Esophagus squamous epithelium (tissue), 5 donors: ENCODE measurements around the gene DTNA. TPM values are rescaled to one million over a fixed set of nuclear protein-coding genes. Genes with fewer than 3 reads are reported as not detected.

ENCODE experiments used
- DNase-seq: peaks from one replicate; lab custom pipeline; 2025; lab: John Stamatoyannopoulos, UW
- H3K27ac ChIP-seq, 4 donors: fragments of 200-600 bp; sonication (generic); one replicate each; pipeline ENCODE4 v1.5.1; 2016 to 2019; ENCODE audit warnings: mild to moderate bottlenecking in 1 of 4
- H3K27me3 ChIP-seq, 4 donors: fragments of 200-600 bp; sonication (generic); 1 replicate in 3 of 4; 2 replicates in 1 of 4; pipeline versions ENCODE4 v1.5.1 to v1.6.0; 2017 to 2021; ENCODE audit warnings: antibody characterized with exemption in 1 of 4
- H3K36me3 ChIP-seq, 3 donors: fragments of 200-600 bp; sonication (generic); one replicate each; pipeline ENCODE4 v1.5.1; 2016 to 2019
- H3K4me1 ChIP-seq, 3 donors: fragments of 200-600 bp; sonication (generic); one replicate each; pipeline ENCODE4 v1.5.1; 2017 to 2019
- H3K4me3 ChIP-seq, 4 donors: fragments of 200-600 bp; sonication (generic); 1 replicate in 3 of 4; 2 replicates in 1 of 4; pipeline ENCODE4 v1.5.1; 2016 to 2019; ENCODE audit warnings: mild to moderate bottlenecking in 2 of 4, moderate library complexity in 1 of 4
- H3K9me3 ChIP-seq, 3 donors: fragments of 200-600 bp; sonication (generic); one replicate each; pipeline ENCODE4 v1.5.1; 2016 to 2019
- POLR2A ChIP-seq, 4 donors: fragments of 450-650 bp; IDR thresholded peaks; one replicate each; pipeline ENCODE4 v1.6.1; 2017; ENCODE audit warnings: antibody characterized with exemption in 4 of 4, mild to moderate bottlenecking in 4 of 4, moderate library complexity in 3 of 4
- WGBS, 2 donors: methylation state at CpG; one replicate each; pipeline ENCODE4 v1.1.5; 2018; 5-methylcytosine and 5-hydroxymethylcytosine counted together
- intact Hi-C: fragments of 100-400 bp; cut with DNase I; formaldehyde crosslinking; loops from one replicate; pipeline ENCODE4 v1.15.0; 2022
- total RNA-seq, 4 donors: library from RNA; depleted of rRNA; stranded (reverse); fragments of >200 nt; gene quantifications; one replicate each; pipeline ENCODE4 v1.1.0, GENCODE V29; 2016
- TF ChIP-seq, protein P1 (sequence below), 6 experiments: fragments of 450-650 bp in 4 of 6; fragments of 200-600 bp in 2 of 6; sonication (generic) in 2 of 6; IDR thresholded peaks; one replicate each; pipeline ENCODE4 v1.5.1; 2016 to 2019; ENCODE audit warnings: antibody characterized with exemption in 6 of 6, mild to moderate bottlenecking in 4 of 6, moderate library complexity in 4 of 6
- donor health status: DM: yes; HTN: yes; CAD: no.

Gene DTNA
- total RNA-seq, 4 donors from 2014 or later = 1.7 to 75.0 (median 17.2) TPM

DNA sequence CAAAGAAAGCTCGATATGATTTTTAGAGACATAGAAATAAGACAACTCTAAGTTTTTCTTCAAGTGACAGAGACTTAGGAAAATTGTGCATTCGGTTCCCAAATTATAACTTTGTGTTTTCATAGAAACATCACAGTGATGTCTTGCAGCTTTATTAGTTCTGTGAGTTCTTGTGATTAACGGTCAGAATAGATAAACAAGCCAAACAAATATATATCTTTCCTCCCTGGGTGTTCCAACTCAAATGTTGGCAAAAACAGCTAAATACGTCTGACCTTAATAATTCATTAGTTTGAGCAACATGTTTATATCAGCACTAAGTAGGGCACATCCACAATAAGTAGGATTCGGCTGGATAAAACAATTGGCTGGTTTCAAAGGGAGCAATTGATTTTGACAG lies 47.6 kb downstream of the DTNA start:
- Histone ChIP-seq H3K27ac (no peak overlapping the region), H3K27me3 (no peaks in the 10 kb centered on the region), H3K36me3 (no peaks in the 10 kb centered on the region), H3K9me3 (no peaks in the 10 kb centered on the region), H3K4me3 (no peak overlapping the region), H3K4me1 (no peaks in the 10 kb centered on the region)
- no peak for TF ChIP-seq POLR2A (IDR thresholded peaks at IDR 0.05)
- TF ChIP-seq, protein P1, sequence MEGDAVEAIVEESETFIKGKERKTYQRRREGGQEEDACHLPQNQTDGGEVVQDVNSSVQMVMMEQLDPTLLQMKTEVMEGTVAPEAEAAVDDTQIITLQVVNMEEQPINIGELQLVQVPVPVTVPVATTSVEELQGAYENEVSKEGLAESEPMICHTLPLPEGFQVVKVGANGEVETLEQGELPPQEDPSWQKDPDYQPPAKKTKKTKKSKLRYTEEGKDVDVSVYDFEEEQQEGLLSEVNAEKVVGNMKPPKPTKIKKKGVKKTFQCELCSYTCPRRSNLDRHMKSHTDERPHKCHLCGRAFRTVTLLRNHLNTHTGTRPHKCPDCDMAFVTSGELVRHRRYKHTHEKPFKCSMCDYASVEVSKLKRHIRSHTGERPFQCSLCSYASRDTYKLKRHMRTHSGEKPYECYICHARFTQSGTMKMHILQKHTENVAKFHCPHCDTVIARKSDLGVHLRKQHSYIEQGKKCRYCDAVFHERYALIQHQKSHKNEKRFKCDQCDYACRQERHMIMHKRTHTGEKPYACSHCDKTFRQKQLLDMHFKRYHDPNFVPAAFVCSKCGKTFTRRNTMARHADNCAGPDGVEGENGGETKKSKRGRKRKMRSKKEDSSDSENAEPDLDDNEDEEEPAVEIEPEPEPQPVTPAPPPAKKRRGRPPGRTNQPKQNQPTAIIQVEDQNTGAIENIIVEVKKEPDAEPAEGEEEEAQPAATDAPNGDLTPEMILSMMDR (IDR thresholded peaks at IDR 0.05) = no peak
- WGBS, 2 donors = 69 to 73% methylated on average over 5 of the region's 5 CpGs
- no peak for DNase-seq
- intact Hi-C loops = no loop called here

DNA sequence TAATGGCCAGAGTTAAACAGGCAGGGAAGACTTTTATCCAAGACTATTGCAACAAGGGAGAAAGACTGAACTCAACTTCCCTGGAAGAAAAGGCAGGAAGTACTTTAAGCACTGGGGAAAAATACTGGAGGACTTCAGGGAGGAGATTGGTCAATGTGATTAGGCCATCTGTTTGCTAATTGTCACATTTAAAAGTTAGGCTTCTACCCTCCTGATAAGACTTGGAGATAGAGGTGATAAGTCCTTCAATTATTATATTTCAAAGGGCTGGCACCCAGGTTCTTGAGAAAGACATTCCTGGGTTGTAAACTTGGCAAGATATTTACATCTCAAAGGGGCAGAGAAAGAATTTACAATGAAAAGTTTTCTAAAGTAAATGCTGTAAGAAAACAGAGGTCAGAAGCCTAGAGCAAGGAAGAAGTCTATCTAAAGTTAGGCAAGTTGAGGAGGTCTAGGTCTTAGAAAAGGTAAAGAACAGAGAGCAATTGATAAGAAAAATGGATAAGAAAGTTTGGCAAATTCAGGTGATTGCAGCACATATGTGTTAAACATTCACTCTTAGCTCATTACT lies 48.4 kb downstream of the DTNA start:
- DNase-seq = no peak
- no peak for TF ChIP-seq POLR2A (IDR thresholded peaks at IDR 0.05)
- TF ChIP-seq, protein P1 (IDR thresholded peaks at IDR 0.05) = no peak
- Histone ChIP-seq H3K36me3 (no peaks in the 10 kb centered on the region), H3K27ac (no peak overlapping the region), H3K4me3 (no peak overlapping the region), H3K4me1 (no peaks in the 10 kb centered on the region), H3K9me3 (no peaks in the 10 kb centered on the region), H3K27me3 (no peaks in the 10 kb centered on the region)
- intact Hi-C loops = no loop called here

DNA sequence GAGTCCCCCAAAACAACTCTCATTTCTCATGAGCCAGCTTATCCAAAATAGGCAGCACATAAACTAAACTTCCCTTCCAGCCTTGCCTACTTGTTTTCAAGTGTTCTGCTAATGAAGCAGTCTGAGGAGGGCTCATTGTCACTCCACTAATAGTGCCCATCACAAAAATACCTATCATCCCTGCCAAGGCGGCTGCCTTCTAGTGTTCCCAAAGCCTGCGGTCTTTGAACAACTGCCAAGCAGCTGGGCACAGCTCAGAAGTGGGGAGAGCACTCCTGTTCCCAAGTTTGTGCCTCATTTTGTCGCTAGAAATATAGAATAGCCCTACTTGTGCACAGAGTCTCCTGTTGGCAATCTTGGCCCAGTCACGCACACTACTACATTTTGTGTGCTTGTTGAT lies 50.3 kb downstream of the DTNA start:
- DNase-seq = no peak

DNA sequence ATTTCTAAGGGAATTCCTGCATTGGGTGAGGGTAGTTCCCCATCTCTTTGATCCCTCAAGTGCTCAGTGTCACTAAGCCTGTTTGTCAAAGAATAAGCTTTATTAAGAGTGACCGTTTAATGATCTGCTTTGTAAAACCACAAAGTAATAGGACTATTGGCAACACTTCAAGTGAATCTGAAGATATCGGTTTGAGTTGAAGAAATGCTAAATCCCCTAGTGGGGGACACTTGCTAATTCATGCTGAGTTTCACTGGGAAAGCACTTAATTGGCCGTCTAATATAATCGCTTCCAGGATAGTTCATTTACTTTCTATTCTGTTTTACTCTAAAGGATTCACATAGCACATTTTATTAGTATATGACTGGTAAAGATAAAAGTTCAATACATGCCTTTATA lies 54.4 kb downstream of the DTNA start:
- TF ChIP-seq, protein P1 (IDR thresholded peaks at IDR 0.05) = no peak
- TF ChIP-seq POLR2A (IDR thresholded peaks at IDR 0.05) = no peak
- intact Hi-C loops = no loop called here
- H3K36me3 ChIP-seq = no peaks in the 10 kb centered on the region
- H3K9me3 ChIP-seq = no peaks in the 10 kb centered on the region
- DNase-seq = no peak
- no peak overlapping the region for H3K27ac ChIP-seq
- WGBS, 2 donors = 72 to 75% methylated on average over 4 of the region's 4 CpGs
- H3K4me3 ChIP-seq = no peak overlapping the region
- H3K27me3 ChIP-seq = no peaks in the 10 kb centered on the region
- H3K4me1 ChIP-seq = no peaks in the 10 kb centered on the region

More for the DNA sequence above, 50.3 kb downstream of the DTNA start:
- H3K27me3 ChIP-seq = no peaks in the 10 kb centered on the region
- TF ChIP-seq, protein P1 (IDR thresholded peaks at IDR 0.05) = no peak
- no peak for TF ChIP-seq POLR2A (IDR thresholded peaks at IDR 0.05)
- H3K4me3 ChIP-seq = no peak overlapping the region
- no peaks in the 10 kb centered on the region for H3K9me3 ChIP-seq
- H3K27ac ChIP-seq = no peak overlapping the region
- whole genome bisulfite sequencing, 2 donors = 67 to 70% methylated on average over 4 of the region's 4 CpGs
- intact Hi-C loops = no loop called here
- no peaks in the 10 kb centered on the region for H3K4me1 ChIP-seq
- H3K36me3 ChIP-seq = no peaks in the 10 kb centered on the region

DNA sequence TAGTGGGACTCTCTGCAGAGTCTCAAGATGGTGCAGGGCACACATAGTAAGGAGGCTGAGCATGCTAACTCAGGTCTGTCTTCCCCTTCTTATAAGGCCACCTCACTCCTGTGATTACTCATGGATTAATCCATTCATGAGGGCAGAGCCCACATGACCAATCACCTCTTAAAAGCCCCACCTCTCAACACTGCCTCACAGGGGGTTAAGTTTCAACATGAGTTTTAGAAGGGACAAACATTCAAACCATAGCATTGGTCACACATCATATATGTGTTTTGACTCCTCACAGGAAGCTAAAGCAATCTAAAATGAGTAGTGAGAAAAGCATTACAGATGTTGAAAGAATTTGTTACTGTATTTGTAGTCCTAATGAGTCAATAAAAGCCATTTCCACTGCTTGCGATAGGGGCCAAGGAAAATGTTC lies 57.5 kb downstream of the DTNA start:
- H3K36me3 ChIP-seq = no peaks in the 10 kb centered on the region
- peaks cover 0 to 4% (median 3%) of the 10 kb centered on the region in 3 donors for H3K4me1 ChIP-seq
- intact Hi-C loops = no loop called here
- H3K27me3 ChIP-seq = no peaks in the 10 kb centered on the region
- WGBS, 2 donors = 42 to 48% methylated on average over 1 of the region's 1 CpG
- H3K27ac ChIP-seq = no peak overlapping the region
- DNase-seq = no peak
- H3K9me3 ChIP-seq = no peaks in the 10 kb centered on the region
- no peak for TF ChIP-seq POLR2A (IDR thresholded peaks at IDR 0.05)
- TF ChIP-seq, protein P1 (IDR thresholded peaks at IDR 0.05) = no peak
- H3K4me3 ChIP-seq = no peak overlapping the region
